ENCODE results near the gene IGSF6.

DNA sequence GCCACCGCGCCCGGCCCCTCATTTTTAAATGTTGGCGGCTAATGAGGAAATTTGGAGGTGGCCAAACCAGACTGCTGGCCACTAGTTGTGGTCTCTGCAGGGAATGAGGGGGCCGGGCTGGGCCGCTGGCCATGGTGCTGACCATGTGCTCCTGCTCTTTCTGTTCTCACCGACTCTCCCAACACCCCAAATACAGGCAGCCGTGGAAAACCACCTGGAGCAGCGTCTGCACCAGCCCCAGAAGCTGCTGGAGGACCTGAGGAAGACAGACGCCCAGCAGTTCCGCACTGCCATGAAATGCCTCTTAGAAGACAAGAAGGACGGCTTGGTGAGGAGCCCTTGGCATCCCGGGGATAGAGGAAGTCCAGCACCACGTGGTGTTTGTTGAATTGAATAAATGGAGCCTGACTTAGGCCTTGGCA lies 32.6 kb upstream of the IGSF6 start:
- no peak for TF ChIP-seq POLR2AphosphoS5 (IDR thresholded peaks at IDR 0.05; ENCODE audit: low read depth, low read length)
- no peak for TF ChIP-seq POLR2A (IDR thresholded peaks at IDR 0.05; ENCODE audit: low read depth, low read length)
- no peak for TF ChIP-seq TAF1 (IDR thresholded peaks at IDR 0.05; ENCODE audit: borderline replicate concordance, low read depth, low read length)
